ENCODE data around the gene U2AF1L4.

Gene U2AF1L4

DNA sequence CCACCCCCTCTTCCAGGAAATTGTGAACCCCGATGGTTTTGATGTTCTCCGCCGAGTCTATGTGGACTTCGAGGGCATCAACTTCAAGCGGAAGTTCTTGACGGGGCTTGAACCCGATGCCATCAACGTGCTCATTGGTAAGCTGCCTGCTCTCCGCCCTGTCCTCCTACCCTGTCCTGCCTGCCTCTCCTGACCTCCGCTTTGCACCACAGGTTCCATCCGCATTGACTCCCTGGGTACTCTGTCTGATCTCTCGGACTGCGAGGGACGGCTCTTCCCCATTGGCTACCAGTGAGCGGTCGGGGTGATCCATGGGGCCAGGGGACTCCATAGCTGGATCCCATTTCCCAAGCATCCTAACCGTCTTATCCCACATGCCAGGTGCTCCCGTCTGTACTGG, 14.9 kb downstream of the U2AF1L4 start:
- Histone ChIP-seq H3K27me3 (no peaks in the 10 kb centered on the region), H3K9me3 (no peaks in the 10 kb centered on the region), H3K4me3 (no peak overlapping the region), H3K27ac (no peak overlapping the region), H3K4me1 (no peaks in the 10 kb centered on the region), H3K36me3 (peaks cover 75 to 100% (median 98%) of the 10 kb centered on the region in 3 donors)
- TF ChIP-seq, protein P1, sequence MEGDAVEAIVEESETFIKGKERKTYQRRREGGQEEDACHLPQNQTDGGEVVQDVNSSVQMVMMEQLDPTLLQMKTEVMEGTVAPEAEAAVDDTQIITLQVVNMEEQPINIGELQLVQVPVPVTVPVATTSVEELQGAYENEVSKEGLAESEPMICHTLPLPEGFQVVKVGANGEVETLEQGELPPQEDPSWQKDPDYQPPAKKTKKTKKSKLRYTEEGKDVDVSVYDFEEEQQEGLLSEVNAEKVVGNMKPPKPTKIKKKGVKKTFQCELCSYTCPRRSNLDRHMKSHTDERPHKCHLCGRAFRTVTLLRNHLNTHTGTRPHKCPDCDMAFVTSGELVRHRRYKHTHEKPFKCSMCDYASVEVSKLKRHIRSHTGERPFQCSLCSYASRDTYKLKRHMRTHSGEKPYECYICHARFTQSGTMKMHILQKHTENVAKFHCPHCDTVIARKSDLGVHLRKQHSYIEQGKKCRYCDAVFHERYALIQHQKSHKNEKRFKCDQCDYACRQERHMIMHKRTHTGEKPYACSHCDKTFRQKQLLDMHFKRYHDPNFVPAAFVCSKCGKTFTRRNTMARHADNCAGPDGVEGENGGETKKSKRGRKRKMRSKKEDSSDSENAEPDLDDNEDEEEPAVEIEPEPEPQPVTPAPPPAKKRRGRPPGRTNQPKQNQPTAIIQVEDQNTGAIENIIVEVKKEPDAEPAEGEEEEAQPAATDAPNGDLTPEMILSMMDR (IDR thresholded peaks at IDR 0.05): no peak
- intact Hi-C loops (cut with DNase I; ENCODE audit: low total_unique reads): no loop called here
- DNase-seq: no peak

DNA sequence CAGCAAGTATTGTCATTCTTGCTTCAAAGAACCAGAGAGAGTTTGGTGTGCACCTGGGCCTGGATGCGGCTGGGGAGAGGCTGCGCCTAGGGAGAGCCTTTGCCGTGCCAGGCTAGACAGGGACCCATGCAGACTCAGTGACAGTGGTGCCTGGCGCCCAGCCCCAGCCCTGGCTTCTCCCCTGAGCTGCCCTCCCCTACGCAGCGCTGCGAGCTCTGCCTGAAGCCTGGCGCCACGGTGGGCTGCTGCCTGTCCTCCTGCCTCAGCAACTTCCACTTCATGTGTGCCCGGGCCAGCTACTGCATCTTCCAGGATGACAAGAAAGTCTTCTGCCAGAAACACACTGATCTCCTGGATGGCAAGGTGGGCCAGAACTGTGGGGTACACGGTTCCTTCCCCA, 15.5 kb downstream of the U2AF1L4 start:
- intact Hi-C loops (cut with DNase I; ENCODE audit: low total_unique reads): no loop called here

DNA sequence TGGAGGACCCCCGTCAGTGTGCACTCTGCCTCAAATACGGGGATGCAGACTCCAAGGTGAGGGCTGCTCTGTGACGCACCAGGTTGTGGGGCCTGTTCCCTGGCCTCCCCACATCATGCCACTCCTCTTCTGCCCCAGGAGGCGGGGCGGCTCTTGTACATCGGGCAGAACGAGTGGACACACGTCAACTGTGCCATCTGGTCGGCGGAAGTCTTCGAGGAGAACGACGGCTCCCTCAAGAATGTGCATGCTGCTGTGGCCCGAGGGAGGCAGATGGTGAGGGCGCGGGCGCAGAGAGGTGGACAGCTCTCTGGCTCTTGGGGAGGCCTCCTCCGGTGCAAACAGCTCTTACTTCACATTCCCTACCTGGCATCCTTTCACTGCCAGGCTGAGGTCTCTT, 16.2 kb downstream of the U2AF1L4 start:
- no peak for DNase-seq
- H3K27me3 ChIP-seq: no peaks in the 10 kb centered on the region
- TF ChIP-seq, protein P1 (IDR thresholded peaks at IDR 0.05): no peak
- H3K4me3 ChIP-seq: no peak overlapping the region
- H3K27ac ChIP-seq: no peak overlapping the region
- H3K4me1 ChIP-seq: no peaks in the 10 kb centered on the region
- peaks cover 88 to 100% (median 100%) of the 10 kb centered on the region in 3 donors for H3K36me3 ChIP-seq
- H3K9me3 ChIP-seq: no peaks in the 10 kb centered on the region
- intact Hi-C loops (cut with DNase I; ENCODE audit: low total_unique reads): no loop called here

More for the DNA sequence above, 15.5 kb downstream of the U2AF1L4 start:
- H3K4me1 ChIP-seq: no peaks in the 10 kb centered on the region
- H3K27ac ChIP-seq: no peak overlapping the region
- no peaks in the 10 kb centered on the region for H3K27me3 ChIP-seq
- peaks cover 81 to 100% (median 98%) of the 10 kb centered on the region in 3 donors for H3K36me3 ChIP-seq
- TF ChIP-seq, protein P1 (IDR thresholded peaks at IDR 0.05): no peak
- no peaks in the 10 kb centered on the region for H3K9me3 ChIP-seq
- DNase-seq: no peak
- no peak overlapping the region for H3K4me3 ChIP-seq

DNA sequence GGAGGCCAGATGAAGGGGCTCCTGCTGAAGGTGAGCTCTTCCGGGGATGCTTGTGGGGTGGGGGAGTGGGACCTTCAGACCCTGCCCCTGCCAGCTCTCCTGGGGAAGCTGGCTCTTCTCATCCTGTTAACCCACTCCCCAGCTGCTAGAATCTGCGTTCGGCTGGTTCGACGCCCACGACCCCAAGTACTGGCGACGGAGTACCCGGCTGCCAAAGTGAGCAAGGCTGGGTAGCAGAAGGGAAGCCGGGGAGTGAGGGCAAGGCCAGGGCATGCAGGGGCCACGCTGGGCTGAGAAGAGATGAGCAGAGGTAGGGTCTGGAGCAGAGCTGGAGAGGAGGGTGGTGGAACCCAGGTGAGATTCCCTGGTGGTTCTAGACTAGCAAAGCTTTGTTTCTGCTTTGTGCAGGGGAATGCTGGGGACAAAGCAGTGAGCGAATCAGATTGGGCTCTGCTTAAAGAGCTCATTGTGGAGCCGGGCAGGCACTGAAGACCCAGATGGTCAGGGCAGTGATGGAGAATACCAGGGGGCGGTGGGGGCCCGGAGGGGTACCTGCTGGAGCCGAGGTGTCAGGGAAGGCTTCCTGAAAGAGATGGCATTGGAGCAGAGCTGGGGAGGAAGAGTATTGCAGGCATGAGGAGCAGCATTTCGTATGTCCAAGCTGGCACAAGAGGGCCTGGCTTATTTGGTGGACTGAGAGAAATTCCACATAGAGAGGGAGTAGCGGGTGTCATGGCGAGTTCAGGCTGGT, 17.1 kb downstream of the U2AF1L4 start:
- Histone ChIP-seq H3K36me3 (peaks cover 97 to 100% (median 100%) of the 10 kb centered on the region in 3 donors), H3K27me3 (no peaks in the 10 kb centered on the region), H3K4me1 (no peaks in the 10 kb centered on the region), H3K27ac (no peak overlapping the region), H3K9me3 (no peaks in the 10 kb centered on the region), H3K4me3 (no peak overlapping the region)
- intact Hi-C loops (cut with DNase I; ENCODE audit: low total_unique reads): no loop called here
- TF ChIP-seq, protein P1 (IDR thresholded peaks at IDR 0.05): no peak
- DNase-seq: no peak

DNA sequence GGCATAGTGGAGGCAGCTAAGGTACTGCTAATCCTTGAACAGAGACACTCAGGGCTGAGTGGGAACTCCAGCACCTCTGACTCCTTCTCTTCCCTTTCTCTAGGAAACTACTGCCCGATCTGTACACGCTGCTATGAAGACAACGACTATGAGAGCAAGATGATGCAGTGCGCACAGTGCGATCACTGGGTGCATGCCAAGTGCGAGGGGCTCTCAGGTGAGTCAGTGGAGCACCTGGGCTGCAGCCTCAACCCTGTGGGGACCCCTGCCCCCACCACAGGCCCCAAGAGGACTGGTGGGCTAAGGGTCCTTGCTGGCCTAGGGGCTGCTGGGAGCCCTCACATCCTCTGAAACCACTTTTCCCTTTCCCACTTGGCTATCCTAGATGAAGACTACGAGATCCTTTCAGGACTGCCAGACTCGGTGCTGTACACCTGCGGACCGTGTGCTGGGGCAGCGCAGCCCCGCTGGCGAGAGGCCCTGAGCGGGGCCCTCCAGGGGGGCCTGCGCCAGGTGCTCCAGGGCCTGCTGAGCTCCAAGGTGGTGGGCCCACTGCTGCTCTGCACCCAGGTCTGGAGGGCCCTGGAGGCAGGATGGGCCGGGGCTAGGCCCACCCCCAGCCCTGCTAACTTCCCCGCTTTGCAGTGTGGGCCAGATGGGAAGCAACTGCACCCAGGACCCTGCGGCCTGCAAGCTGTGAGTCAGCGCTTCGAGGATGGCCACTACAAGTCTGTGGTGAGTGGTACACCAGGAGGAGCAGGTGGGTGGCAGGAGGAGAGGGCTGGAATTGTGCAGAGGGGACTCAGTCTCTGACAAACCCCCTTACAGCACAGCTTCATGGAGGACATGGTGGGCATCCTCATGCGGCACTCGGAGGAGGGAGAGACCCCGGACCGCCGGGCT, 17.9 kb downstream of the U2AF1L4 start:
- no peaks in the 10 kb centered on the region for H3K9me3 ChIP-seq
- peaks cover 100% of the 10 kb centered on the region in 3 donors for H3K36me3 ChIP-seq
- H3K4me3 ChIP-seq: no peak overlapping the region
- DNase-seq: no peak
- intact Hi-C loops (cut with DNase I; ENCODE audit: low total_unique reads): no loop called here
- TF ChIP-seq, protein P1 (IDR thresholded peaks at IDR 0.05): no peak
- H3K27ac ChIP-seq: no peak overlapping the region
- no peaks in the 10 kb centered on the region for H3K27me3 ChIP-seq
- H3K4me1 ChIP-seq: no peaks in the 10 kb centered on the region

Data from tibial artery (tissue), 4 donors.